ENCODE data around the gene VAC14.

Gene VAC14

DNA sequence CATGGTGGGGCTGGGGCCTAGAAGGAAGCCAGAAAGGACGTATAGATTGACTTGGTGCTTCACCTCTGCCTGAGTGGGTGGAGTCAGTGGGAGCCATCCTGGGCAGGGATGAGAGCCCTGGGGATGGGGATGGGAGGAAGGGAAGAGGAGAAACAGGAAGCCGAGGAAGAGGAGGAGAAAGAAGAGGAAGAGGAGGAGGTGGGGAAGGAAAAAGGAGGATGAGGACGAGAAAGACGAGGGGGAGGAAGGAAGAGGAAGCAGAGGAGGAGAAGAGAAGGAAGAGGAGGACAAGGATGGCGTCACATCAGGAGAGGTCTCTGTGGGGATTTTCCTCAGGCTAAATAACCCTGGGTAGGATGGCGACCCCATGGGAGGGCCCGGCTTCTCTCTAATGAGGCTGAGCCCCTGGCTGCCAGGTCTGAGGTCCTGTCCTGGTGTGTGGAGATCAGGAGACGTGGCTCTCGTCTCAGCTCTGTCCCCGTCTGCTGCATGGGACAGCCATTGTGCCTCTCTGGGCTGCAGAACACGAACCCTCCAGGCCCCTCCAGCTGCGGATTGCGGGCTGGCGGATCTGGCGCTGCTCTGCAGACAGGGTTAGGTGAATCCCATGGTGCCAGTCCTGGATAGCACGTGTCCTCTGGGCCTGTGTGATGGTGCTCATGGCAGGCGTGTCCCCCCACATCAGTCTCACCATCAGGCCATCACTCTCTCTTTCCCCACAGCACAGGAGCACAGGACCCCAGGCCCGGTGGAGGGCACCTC is 79.6 kb downstream of the VAC14 start:
- no peak for DNase-seq

DNA sequence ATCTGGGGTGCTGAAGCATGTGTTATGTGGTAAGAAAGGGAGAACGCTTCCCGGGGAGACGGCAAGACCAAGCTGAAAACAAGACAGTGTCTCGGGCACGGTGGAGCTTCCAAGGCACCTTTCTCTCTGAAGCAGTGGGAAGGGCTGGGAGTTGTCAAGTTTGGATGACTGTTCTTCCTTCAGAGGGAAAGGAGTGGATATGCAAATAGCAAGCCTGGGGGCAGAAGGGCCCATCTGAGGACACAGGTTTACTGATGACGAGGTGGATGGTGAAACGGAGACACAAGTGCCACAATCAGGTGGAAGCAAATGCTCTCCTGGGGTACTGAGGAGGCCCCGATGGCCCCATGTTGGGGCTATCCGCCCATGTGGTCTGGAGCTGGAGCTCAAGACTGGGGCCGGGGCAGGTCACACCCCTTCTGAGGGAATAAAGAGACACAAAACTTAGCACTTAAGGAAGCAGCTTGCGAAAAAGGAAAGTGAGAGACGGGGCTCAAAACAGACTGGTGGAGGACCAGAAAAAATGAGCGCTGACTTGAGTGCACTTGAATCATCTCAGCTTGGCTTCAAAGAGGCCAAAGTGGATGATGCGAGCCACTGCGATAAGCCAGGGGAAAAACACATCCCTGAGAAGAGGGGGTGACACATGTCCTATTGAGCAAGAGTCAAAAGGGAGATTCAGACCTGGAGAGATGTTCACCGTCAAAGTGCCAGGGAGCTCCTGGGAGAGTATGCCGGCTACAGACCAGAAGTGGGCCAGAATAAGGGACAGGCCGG is 80.3 kb downstream of the VAC14 start:
- no peak for DNase-seq

DNA sequence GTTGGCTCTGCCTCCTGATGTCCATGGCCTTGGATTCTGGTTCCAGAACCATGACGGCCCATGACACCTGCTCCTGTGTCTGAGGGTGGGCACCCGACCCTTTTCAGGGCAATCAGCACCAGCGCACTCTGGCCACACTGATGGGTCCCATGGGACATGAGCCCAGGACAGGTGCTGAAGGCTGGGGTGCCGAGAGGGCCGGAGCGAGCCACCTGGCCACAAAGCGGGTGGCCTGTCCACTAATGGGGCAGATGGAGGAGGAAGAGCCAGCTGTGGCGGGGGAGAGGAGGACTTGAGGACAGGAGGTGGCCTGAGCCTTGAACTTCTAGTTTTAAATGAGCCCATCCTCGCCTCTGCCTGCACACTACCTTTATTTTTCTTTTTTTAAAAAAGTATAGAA is 83.9 kb downstream of the VAC14 start:
- DNase-seq = no peak

DNA sequence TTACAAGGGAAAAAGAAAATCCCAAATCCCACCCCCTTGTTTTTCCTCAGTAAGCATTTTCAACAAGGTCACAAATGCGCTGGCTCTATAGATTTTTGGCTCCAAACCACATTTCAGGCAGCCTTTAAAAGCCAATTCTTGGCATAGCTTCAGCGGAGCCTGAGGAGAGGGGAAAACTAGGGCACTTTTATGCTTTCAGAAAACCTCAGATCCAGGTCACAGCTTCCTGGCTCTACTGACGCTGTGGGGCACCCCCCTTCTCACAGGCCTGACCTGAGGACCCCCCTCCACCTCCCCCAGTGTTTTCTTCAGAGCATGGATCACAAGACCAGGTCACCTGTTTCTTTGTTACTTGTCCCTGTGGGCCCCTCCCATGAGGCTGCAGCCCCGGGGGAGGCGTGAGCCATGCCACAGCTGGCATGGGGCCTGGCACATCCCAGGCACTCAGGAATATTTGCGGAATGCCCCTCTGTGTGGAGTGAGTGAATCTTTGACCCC is 85.0 kb downstream of the VAC14 start:
- DNase-seq = peak; percentile 74

DNA sequence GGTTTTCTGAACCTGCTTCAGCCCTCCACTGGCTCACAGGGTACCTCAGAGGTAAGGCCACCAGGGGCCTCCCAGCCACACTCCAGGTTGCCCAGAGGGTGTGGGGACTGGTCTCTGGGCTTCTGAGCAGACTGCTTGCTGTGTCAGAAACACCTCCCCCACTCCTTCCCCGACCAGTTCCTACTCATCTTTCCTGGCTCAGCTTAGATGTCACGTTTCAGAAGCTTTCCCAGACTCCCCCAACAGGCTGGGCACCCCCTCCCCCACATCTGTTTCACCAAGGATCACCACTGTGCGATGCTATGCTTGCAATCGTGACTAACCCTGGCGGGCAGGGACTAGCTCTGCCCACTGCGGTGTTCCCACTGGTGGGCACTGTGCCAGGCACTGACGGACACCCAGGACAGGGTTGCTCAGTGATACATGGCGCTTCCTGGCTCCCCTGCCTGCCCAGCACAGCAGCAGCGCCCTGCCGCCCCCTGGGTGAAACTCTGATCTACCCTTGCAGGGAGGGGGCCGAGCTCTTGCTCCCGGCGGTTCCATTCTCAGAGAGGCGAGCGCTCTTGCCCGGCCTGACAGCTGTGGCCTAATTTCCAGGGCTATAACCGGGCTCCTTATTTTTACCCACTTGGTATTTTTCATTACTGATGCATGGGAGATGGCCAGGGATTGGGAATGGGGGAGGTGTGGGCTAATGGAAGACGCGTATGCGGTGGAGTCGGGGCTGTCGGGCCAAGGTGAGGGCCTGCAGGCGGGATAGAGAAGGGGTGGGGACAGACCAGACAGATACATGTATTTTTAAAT is 85.7 kb downstream of the VAC14 start:
- DNase-seq = peak; percentile 86

DNA sequence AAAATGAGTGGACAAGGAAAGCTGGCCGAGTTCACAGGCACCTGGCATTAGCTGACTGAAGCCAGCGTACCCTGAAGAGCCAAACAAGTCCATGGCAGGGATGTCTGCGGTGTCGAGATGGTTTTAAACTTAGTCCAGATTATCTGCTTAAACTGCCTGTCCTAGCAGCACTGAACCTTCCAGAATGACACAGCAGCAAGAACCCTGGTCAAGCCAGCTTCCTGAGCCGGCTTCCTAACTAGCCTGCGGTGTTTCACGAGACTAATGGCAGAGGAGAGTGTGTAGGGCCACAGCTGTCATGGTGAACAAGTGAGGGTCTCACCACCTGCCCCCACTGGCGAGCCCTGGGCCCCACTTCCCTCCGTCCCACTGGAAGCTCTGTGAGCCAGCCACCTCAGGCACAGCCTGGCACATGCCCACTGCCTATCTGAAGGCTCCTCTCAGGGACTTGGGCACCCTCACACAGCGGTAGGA is 86.3 kb downstream of the VAC14 start:
- DNase-seq = no peak

DNA sequence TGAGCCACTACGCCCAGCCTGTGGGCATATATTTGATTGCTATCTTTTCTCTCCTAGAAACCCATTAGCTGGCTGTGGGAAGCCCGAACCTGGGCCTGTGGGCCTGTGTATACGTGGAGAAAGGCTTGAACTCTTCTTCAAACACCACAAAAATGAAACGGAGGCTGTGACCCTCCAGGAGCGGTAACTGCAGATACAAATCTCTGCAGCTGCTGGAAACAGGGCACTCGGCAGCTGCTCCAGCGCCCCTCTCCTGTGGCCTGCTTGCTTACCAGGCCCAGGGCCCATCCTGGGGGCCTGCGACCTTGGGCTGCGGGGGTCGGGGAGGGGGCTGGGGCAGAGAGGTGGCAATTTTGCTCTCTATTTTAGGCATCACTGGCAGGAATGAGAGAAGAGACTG is 87.1 kb downstream of the VAC14 start:
- no peak for DNase-seq

DNA sequence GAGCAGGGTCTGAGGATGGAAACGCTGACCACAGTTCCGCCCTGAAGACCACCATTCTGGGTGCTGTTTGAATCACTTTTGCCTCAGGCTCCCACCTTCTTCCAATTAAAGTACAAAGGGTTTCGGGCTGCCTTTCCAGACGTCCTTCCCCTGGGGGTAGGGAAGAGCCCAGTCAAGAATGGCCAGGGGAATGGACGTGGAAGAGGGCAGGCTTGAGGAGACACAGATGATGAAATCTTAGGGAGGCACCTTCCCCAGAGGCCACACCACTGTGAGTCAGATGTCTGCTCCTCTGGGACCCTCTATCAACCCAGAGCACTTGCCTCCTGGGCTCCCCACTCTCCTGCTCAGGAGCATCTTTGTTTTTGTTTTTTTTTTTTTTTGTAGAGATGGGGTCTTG is 87.6 kb downstream of the VAC14 start:
- no peak for DNase-seq

DNA sequence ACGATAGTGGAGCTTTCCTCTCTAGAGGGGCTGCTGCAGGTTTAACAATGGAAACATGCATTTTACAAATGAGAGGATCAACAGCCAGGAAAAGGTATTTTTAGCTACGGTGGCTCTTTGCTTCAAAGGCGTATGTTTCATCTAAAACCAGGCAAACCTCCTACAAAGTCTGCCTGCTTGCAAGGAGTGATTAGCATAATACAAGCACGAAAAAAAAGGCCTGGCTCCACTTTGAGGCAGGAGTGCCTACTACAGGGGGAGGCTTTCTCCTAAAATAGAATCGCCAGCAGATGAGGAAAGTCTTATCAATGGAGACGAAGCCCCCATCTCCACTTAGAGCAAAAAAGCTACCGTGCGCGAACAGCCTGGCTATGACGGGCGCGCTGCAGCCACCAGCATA is 88.0 kb downstream of the VAC14 start:
- DNase-seq = no peak

DNA sequence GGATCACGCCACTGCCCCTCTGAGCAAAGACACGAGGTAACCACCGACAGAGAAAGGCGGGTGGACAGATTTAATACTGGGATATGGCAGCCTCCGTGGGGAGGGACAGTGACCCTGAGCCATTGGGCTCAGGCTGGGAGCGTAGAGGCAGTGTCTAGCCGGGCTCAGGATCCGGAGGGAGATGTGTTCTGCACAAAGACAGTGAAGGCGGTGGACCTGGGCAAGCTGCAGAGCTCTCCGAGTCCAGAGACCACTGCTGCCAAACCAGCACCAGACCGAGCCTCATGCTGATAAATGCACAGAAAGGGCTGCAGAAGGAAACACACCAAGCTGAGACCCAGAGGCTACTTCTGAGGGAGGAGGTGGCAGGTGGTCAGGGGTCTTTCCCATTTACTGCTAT is 88.6 kb downstream of the VAC14 start:
- DNase-seq = no peak

DNA sequence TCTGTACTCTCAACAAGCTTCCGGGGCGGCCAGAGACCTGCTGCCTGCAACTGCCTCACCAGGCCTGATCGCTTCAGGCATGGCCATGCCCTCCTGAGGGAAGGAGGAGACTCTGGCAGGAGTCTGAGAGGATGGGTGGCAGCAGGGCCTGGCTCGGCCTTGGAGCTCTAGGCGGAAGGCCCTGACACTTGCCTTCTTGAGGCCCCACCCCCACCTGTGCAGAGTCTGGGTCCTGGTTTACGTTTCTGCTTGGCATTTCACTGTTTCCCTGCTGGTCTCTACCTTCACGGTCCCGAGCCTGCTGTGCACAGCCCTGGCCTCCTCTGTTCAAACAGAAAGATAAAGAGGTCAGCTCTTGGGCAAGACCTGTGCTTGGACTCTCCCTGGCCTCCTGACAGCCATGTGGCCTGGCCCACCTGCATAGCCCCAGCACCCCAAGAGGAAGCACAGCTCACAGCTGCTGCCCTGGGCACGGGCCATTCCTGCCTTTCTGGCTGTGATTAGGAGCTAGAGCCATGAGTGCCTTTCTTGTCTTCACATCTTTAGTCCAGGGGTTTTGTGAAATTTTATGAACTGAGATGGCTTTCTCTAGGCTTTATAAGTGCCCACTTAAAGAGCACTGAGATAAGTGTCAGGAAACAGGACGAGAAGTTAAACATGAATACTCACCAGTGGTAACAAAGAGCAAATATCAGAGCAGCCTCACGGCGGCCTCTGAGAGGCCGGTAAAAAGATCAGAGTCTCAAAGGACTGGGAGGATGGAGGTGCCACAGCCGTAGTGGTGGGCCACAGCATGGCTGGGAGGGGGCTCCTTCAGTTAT is 89.5 kb downstream of the VAC14 start:
- no peak for DNase-seq

DNA sequence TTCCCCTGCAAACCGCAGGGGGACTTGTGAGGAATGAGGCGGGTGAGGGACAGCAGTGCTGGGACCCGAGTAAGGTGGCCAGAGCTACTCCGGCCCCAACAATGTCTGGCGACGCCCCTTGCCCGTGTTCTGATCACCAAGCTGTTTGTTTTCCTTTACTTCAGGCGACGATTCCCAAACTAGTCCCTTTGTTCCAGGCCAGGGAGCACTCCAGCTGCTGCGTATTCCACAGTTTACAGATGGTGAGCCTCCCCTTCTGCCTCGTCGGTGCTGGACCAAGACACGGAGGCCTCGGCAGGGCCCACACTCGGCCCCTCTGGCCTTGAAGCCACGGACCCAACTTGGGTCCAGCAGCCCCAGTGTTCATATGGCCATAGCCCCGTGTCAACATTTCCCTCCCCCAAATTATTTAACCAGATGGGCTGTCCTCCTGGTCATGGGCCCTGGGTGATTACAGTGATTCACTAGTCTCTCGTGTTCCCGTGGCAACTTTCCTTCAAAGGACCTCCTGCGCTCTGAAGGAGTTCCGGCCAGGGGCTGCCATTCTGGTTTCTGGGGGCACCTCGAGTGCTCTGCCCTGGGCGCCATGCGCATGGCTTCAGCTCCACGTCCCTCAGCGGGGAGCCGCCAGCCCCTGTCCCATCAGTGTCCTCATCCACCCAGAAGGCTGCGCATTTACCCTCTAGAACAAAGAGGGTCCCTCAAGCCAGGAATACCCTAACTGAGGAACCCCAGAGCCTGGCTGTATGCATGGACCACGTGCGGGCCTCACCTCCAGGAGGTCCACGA is 90.3 kb downstream of the VAC14 start:
- no peak for DNase-seq

DNA sequence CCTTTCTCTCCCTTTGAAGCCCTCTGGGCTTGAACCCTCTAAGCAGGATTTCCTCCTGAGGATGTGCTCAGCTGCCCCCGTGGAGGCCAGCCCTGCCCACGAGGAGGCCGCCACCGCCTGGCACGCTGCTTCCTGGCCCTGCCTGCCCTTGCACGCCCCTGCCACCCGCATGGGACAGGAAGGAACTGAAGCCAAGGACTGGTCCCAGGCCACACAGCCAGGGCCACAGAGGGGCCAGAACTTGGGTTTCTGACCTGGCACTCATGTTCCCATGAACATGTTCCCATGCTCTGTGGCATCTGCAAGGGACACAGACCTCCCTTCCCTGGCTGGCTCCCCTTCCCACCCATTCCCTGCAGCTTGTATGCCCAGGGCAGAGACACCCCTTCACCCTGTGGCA is 91.0 kb downstream of the VAC14 start:
- DNase-seq = no peak

DNA sequence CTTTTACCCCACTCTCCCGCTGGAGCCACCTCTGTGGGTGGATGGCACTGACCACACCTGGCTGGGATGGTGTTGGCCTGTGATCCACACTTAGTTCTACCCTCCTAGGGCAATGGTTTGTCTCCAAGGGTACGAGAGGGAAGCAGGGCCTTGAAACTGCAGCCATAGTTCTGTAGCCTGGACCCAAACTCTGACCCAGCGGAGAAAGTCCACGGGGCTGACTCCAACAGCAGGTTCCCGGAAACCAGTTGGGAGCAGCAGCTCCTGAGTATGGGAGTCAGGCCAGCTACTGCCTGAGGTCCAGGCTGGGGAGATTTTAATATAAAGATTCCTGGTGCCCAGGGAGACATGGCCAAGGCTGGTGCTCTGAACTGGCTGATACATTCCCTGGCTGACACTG is 91.5 kb downstream of the VAC14 start:
- DNase-seq = no peak

DNA sequence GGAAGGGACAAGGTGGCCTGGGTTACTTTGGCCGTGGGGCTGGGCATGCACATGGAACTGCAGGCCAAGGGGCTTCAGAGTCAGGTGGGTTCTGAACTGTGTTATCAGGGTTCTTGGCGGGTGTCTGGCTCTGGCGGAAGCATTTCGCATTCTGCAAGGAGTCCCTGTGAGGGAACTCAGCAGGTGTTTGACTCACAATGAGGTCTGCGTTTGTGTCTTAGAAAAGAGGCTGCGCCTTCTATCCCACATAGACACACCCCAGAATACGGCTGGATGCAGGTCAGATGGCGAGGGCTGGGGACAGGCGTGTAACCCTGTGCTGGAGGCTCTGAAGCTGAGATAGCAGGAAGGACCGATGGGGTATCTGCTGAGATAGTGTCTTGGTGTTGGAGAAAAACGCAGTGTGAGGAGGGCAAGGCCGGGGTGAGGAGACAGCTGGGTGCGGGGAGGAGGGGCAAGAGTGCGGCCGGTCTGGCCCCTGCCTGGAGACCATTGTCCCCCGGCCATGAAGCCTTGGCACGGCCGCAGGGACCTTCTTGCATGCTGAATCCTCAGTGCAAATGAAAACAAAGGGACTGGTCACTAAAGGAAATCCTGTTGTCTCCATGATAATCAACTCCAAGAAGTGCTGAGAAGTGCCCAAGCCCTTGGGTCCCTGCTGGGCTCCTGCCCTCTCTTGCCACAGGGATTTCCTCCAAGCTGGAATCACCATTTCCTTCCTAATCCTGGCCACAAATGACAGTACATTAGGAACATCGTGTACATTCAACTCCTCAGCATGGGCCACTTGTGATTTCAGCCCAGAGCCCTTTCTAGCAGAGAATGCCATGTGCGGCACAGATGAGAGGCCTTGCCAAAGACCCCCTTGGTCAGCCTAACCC is 92.4 kb downstream of the VAC14 start:
- no peak for DNase-seq

DNA sequence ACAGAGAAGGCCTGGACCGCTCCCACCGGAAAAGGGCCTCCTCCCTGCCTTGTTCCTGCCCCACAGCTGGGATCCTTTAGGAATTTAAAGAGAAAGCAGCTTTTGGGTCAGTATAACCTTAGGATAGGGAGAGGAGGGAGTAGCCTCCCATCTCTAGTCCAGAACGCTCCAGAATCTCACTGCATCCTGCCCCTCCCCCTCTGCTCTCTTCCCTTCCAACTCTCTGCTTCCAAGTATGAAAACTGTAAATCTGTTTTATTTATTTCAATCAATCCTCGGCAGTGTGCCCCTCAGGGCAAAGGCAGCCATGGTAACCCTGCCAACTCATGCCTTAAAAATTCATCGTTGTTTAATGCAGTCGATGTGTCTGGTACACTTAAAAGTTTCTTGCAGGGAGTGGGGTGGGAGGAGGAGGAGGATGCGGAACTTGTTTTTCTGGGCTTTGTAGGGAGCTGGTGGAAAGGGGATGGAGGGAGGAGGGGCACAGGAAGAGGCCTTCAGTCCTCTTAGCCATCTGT is 94.0 kb downstream of the VAC14 start:
- DNase-seq = no peak

DNA sequence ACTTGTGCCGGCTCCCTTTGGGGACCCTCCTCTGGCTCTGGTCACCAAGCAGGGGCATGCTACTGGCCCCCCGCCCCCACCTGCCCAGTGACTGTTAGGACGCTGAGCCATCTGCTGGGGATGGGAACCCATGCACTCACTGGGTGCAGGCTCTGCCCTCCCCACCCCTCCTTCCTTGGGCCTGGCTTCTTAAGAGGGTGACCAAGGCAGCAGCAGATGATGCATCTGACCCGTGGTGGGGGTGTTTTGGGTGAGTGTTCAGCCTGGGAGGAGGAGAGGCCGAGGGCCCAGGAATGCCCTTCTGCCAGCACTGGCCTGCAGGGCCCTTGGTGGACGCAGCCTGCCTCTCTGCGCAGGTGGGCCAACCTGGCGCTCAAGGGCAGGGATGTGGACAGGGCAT is 95.9 kb downstream of the VAC14 start:
- no peak for DNase-seq

DNA sequence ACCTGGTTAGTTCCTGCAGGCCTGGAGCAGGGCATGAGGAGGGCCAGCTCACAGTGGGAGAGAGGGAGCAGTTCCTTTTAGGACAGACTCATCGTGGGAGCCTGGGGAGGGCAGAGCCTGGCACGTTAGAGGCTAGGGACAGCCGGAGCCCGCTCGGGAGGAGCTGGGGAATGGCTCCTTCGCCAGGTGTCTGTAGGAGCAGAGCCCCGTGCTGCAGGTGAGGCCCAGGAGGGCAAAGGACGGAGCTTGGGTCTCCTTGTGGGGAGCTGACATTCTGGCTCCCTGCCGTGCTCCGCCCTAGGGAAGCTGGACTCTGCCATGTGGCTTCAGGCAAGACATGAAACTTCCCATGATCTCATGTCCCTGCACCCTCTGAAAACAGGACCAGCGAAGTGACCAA is 96.4 kb downstream of the VAC14 start:
- no peak for DNase-seq

DNA sequence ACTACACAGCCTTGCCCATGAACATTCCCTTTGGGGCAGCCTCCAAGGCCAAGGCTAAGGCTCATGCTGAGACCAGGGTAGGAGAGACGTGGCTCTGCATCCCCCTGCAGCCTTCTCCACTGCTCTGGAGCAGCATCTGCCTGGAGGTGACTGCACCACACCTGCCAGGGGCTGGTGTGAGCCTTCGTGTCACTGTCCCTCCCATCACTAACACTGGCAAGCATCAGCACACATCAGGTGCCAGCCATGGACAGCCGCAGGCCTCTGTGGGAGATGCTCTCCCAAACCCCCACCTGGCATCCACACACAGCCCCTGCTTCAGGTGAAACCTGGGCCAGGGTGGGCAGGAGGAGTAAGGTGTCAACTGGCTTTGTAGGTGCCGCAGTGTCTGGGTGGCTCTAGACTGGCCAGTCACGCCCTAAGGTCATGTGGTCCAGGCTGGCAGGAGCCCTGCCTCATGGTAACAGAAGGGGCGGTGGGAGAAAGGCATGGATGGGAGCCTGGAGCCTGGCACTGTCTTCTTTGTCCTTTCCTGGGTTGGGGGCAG is 97.0 kb downstream of the VAC14 start:
- DNase-seq = no peak

All from left hindlimb (tissue), 1 donor.